WTC11 (cell line): ENCODE measurements around the gene NDUFV2. TPM values are rescaled to one million over a fixed set of nuclear protein-coding genes. Genes with fewer than 3 reads are reported as not detected.

Experiments used
- ATF2 ChIP-seq: sonication (generic); formaldehyde crosslinking; IDR thresholded peaks from 2 replicates; pipeline ENCODE4 v1.8.1; 2022; ENCODE audit warnings: low read depth, missing genetic modification reagents, borderline replicate concordance
- ATF3 ChIP-seq: sonication (generic); formaldehyde crosslinking; conservative IDR thresholded peaks from 2 replicates; pipeline ENCODE4 v1.8.1; 2022; ENCODE audit warnings: mild to moderate bottlenecking, missing genetic modification reagents
- CREB1 ChIP-seq: sonication (generic); formaldehyde crosslinking; IDR thresholded peaks from 2 replicates; pipeline ENCODE4 v1.8.0; 2023; ENCODE audit warnings: mild to moderate bottlenecking, missing genetic modification reagents
- ELF4 ChIP-seq: sonication (generic); formaldehyde crosslinking; IDR thresholded peaks from 2 replicates; pipeline ENCODE4 v1.8.1; 2022; ENCODE audit warnings: low read depth, mild to moderate bottlenecking, moderate library complexity, missing genetic modification reagents
- ESRRA ChIP-seq: sonication (generic); formaldehyde crosslinking; IDR thresholded peaks from 2 replicates; pipeline ENCODE4 v1.8.1; 2022; ENCODE audit warnings: mild to moderate bottlenecking, missing genetic modification reagents, borderline replicate concordance
- FOXK1 ChIP-seq: sonication (generic); formaldehyde crosslinking; IDR thresholded peaks from 2 replicates; pipeline ENCODE4 v1.8.0; 2022; ENCODE audit warnings: mild to moderate bottlenecking, moderate library complexity, missing genetic modification reagents
- GABPB1 ChIP-seq: sonication (generic); formaldehyde crosslinking; IDR thresholded peaks from 2 replicates; pipeline ENCODE4 v1.8.1; 2023; ENCODE audit warnings: mild to moderate bottlenecking, missing genetic modification reagents
- IRF2 ChIP-seq: sonication (generic); formaldehyde crosslinking; IDR thresholded peaks from 2 replicates; pipeline ENCODE4 v1.8.0; 2022; ENCODE audit warnings: low read depth, missing genetic modification reagents, borderline replicate concordance
- JAZF1 ChIP-seq: fragments of 250-450 bp; sonication (Bioruptor Pico); IDR thresholded peaks from 2 replicates; pipeline ENCODE4 v1.9.0; 2021; ENCODE audit warnings: moderate library complexity, mild to moderate bottlenecking, inconsistent platforms
- JUN ChIP-seq: sonication (generic); formaldehyde crosslinking; IDR thresholded peaks from 2 replicates; pipeline ENCODE4 v1.8.0; 2023; ENCODE audit warnings: mild to moderate bottlenecking, missing genetic modification reagents
- KAT7 ChIP-seq: sonication (generic); formaldehyde crosslinking; IDR thresholded peaks from 2 replicates; pipeline ENCODE4 v1.8.1; 2023; ENCODE audit warnings: missing genetic modification reagents, mild to moderate bottlenecking, borderline replicate concordance
- MXD4 ChIP-seq: fragments of 250-450 bp; sonication (Bioruptor Pico); IDR thresholded peaks from 2 replicates; pipeline ENCODE4 v1.8.0; 2021; ENCODE audit warnings: mild to moderate bottlenecking, moderate library complexity, borderline replicate concordance
- NFATC4 ChIP-seq: fragments of 250-450 bp; sonication (Bioruptor Pico); IDR thresholded peaks from 2 replicates; pipeline ENCODE4 v1.9.0; 2021; ENCODE audit warnings: mild to moderate bottlenecking
- NFYB ChIP-seq: sonication (generic); formaldehyde crosslinking; conservative IDR thresholded peaks from 2 replicates; pipeline ENCODE4 v1.8.0; 2022; ENCODE audit warnings: low read depth, missing genetic modification reagents
- RELA ChIP-seq: sonication (generic); formaldehyde crosslinking; IDR thresholded peaks from 2 replicates; pipeline ENCODE4 v1.8.1; 2022; ENCODE audit warnings: missing genetic modification reagents, mild to moderate bottlenecking, borderline replicate concordance
- SMAD4 ChIP-seq: sonication (generic); formaldehyde crosslinking; IDR thresholded peaks from 2 replicates; pipeline ENCODE4 v1.8.0; 2022; ENCODE audit warnings: mild to moderate bottlenecking, missing genetic modification reagents
- TCF7 ChIP-seq: sonication (generic); formaldehyde crosslinking; IDR thresholded peaks from 2 replicates; pipeline ENCODE4 v1.8.0; 2022; ENCODE audit warnings: mild to moderate bottlenecking, low read depth, missing genetic modification reagents, moderate library complexity
- TEAD1 ChIP-seq: sonication (generic); formaldehyde crosslinking; IDR thresholded peaks from 2 replicates; pipeline ENCODE4 v1.8.0; 2022; ENCODE audit warnings: mild to moderate bottlenecking, missing genetic modification reagents
- TEAD4 ChIP-seq: sonication (generic); formaldehyde crosslinking; IDR thresholded peaks from 2 replicates; pipeline ENCODE4 v1.8.0; 2022; ENCODE audit warnings: mild to moderate bottlenecking, missing genetic modification reagents
- USF1 ChIP-seq: sonication (generic); formaldehyde crosslinking; IDR thresholded peaks from 2 replicates; pipeline ENCODE4 v1.8.0; 2022; ENCODE audit warnings: mild to moderate bottlenecking, missing genetic modification reagents
- ZBTB21 ChIP-seq: sonication (generic); formaldehyde crosslinking; IDR thresholded peaks from 2 replicates; pipeline ENCODE4 v1.8.1; 2023; ENCODE audit warnings: mild to moderate bottlenecking, missing genetic modification reagents, borderline replicate concordance
- ZNF232 ChIP-seq: sonication (generic); formaldehyde crosslinking; IDR thresholded peaks from 2 replicates; pipeline ENCODE4 v1.8.0; 2022; ENCODE audit warnings: mild to moderate bottlenecking, missing genetic modification reagents
- ZNF263 ChIP-seq: sonication (generic); formaldehyde crosslinking; IDR thresholded peaks from 2 replicates; pipeline ENCODE4 v1.8.1; 2022; ENCODE audit warnings: low read depth, mild to moderate bottlenecking, moderate library complexity, missing genetic modification reagents
- ZNF425 ChIP-seq: fragments of 250-450 bp; sonication (Bioruptor Pico); conservative IDR thresholded peaks from 2 replicates; pipeline ENCODE4 v1.9.0; 2021; ENCODE audit warnings: mild to moderate bottlenecking
- ZNF671 ChIP-seq: fragments of 250-450 bp; sonication (Bioruptor Pico); IDR thresholded peaks from 2 replicates; pipeline ENCODE4 v1.8.0; 2021; ENCODE audit warnings: mild to moderate bottlenecking
- total RNA-seq: library from RNA; stranded (reverse); gene quantifications from 3 replicates; pipeline ENCODE4 v1.2.3, GENCODE V29; 2021
- TF ChIP-seq, protein P1 (sequence below): sonication (generic); formaldehyde crosslinking; conservative IDR thresholded peaks from 2 replicates; pipeline ENCODE4 v1.8.1; 2023; ENCODE audit warnings: mild to moderate bottlenecking, low read depth, missing genetic modification reagents, moderate library complexity
- TF ChIP-seq, protein P2 (sequence below): sonication (generic); formaldehyde crosslinking; IDR thresholded peaks from 2 replicates; pipeline ENCODE4 v1.8.1; 2022; ENCODE audit warnings: missing genetic modification reagents, borderline replicate concordance
- TF ChIP-seq, protein P3 (sequence below): fragments of 250-450 bp; sonication (Bioruptor Pico); IDR thresholded peaks from 2 replicates; pipeline ENCODE4 v1.8.0; 2021; ENCODE audit warnings: mild to moderate bottlenecking
- TF ChIP-seq, protein P4 (sequence below): sonication (generic); formaldehyde crosslinking; IDR thresholded peaks from 2 replicates; pipeline ENCODE4 v1.8.1; 2023; ENCODE audit warnings: mild to moderate bottlenecking, missing genetic modification reagents, moderate library complexity

Gene NDUFV2
- total RNA-seq, 1 experiment from 2014 or later, result 192 TPM

DNA sequence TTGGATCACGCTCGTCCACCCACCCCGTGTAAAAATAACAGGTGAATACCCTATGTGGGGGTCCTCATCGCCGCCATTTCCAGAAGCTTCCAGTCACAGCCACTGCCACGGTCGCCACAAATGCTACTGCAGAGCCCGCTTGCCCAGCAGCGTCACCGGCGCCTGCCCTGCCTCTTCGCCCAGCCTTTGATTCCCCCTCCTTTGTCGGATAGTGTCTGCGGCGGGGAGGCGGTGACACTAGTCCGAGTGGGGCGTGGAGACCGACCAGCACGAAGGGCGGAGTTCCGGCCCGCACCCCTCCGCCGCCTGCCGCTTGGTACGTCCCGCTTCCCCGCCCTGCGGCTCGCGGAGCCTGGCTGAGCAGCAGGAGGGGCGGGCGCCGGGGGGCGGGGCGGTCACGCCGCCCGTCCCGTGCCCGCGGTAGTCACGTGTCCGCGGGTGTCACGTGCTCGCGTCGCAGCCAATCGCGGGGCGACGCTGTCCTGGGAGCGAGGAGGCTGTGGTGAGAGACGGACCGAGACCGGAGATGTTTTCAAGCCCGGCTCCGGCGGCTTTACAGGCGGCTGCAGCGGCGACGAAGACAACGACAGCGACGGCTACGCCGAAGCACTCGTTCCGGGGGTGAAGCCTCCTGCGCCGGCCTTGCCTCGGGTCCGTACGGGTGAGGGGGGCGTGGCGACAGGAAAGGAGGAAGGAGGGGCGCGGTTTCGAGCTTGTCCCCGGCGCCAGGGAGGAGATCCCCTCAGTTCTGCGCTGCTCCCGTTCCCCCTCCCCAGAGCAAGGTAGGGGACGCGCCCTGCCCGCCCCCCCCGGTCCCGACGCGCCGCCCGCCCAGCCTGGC is 34.0 kb downstream of the NDUFV2 start, which contains the start of gene ANKRD12 (continued):
- peak; percentile 87 for TF ChIP-seq NFYB (CRISPR knock-in tag)
- TF ChIP-seq TCF7 (CRISPR knock-in tag), result no peak
- no peak for TF ChIP-seq ZBTB21 (CRISPR knock-in tag)
- TF ChIP-seq JAZF1 (CRISPR knock-in tag), result no peak
- no peak for TF ChIP-seq MXD4 (CRISPR knock-in tag)
- TF ChIP-seq FOXK1 (CRISPR knock-in tag), result no peak; the same call in none of the 2 replicates
- TF ChIP-seq TEAD4 (CRISPR knock-in tag), result no peak
- no peak for TF ChIP-seq ZNF425 (CRISPR knock-in tag)
- TF ChIP-seq, protein P1, sequence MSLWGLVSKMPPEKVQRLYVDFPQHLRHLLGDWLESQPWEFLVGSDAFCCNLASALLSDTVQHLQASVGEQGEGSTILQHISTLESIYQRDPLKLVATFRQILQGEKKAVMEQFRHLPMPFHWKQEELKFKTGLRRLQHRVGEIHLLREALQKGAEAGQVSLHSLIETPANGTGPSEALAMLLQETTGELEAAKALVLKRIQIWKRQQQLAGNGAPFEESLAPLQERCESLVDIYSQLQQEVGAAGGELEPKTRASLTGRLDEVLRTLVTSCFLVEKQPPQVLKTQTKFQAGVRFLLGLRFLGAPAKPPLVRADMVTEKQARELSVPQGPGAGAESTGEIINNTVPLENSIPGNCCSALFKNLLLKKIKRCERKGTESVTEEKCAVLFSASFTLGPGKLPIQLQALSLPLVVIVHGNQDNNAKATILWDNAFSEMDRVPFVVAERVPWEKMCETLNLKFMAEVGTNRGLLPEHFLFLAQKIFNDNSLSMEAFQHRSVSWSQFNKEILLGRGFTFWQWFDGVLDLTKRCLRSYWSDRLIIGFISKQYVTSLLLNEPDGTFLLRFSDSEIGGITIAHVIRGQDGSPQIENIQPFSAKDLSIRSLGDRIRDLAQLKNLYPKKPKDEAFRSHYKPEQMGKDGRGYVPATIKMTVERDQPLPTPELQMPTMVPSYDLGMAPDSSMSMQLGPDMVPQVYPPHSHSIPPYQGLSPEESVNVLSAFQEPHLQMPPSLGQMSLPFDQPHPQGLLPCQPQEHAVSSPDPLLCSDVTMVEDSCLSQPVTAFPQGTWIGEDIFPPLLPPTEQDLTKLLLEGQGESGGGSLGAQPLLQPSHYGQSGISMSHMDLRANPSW (CRISPR knock-in tag), result no peak
- TF ChIP-seq GABPB1 (CRISPR knock-in tag), result peak; percentile 37
- TF ChIP-seq, protein P2, sequence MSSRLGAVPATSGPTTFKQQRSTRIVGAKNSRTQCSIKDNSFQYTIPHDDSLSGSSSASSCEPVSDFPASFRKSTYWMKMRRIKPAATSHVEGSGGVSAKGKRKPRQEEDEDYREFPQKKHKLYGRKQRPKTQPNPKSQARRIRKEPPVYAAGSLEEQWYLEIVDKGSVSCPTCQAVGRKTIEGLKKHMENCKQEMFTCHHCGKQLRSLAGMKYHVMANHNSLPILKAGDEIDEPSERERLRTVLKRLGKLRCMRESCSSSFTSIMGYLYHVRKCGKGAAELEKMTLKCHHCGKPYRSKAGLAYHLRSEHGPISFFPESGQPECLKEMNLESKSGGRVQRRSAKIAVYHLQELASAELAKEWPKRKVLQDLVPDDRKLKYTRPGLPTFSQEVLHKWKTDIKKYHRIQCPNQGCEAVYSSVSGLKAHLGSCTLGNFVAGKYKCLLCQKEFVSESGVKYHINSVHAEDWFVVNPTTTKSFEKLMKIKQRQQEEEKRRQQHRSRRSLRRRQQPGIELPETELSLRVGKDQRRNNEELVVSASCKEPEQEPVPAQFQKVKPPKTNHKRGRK (CRISPR knock-in tag), result no peak
- TF ChIP-seq ZNF671 (CRISPR knock-in tag), result no peak
- TF ChIP-seq USF1 (CRISPR knock-in tag), result peak; percentile 99
- no peak for TF ChIP-seq ATF2 (CRISPR knock-in tag)
- TF ChIP-seq, protein P3, sequence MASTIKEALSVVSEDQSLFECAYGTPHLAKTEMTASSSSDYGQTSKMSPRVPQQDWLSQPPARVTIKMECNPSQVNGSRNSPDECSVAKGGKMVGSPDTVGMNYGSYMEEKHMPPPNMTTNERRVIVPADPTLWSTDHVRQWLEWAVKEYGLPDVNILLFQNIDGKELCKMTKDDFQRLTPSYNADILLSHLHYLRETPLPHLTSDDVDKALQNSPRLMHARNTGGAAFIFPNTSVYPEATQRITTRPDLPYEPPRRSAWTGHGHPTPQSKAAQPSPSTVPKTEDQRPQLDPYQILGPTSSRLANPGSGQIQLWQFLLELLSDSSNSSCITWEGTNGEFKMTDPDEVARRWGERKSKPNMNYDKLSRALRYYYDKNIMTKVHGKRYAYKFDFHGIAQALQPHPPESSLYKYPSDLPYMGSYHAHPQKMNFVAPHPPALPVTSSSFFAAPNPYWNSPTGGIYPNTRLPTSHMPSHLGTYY, result no peak
- no peak for TF ChIP-seq ESRRA (CRISPR knock-in tag)
- TF ChIP-seq ATF3, result no peak
- 0 out of 2 replicates have a peak, but pooled peaks have one; percentile 53 for TF ChIP-seq ZNF232
- no peak for TF ChIP-seq ZNF263
- no peak for TF ChIP-seq NFATC4 (CRISPR knock-in tag)
- TF ChIP-seq IRF2, result no peak
- TF ChIP-seq RELA (CRISPR knock-in tag), result no peak
- TF ChIP-seq CREB1 (CRISPR knock-in tag), result no peak
- TF ChIP-seq ELF4, result no peak
- TF ChIP-seq TEAD1, result 0 out of 2 replicates have a peak, but pooled peaks have one; percentile 13
- TF ChIP-seq, protein P4, sequence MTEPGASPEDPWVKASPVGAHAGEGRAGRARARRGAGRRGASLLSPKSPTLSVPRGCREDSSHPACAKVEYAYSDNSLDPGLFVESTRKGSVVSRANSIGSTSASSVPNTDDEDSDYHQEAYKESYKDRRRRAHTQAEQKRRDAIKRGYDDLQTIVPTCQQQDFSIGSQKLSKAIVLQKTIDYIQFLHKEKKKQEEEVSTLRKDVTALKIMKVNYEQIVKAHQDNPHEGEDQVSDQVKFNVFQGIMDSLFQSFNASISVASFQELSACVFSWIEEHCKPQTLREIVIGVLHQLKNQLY (CRISPR knock-in tag), result no peak
- TF ChIP-seq JUN (CRISPR knock-in tag), result no peak
- TF ChIP-seq KAT7, result no peak
- no peak for TF ChIP-seq SMAD4
